Stimulated activated naive CD8-positive, alpha-beta T cell treated with anti-CD3 and anti-CD28 coated beads, Interleukin-15, amount 100 ng/mL, for 72 hours (primary cell): ENCODE measurements around the gene MPRIP.
A peak's percentile ranks its signal among the peaks of the same experiment; 100 is the strongest.
"Not testable (repeated sequence)": the region's sequence is repeated elsewhere in the genome, so short reads cannot be mapped to it uniquely, and the experiment has no call there.

Experiments
- ATAC-seq: fragments of 150-1000 bp; cut with Tn5 transposase; 2 replicates; pipeline ENCODE4 v1.10.0; 2021; ENCODE audit warnings: mild to moderate bottlenecking, moderate library complexity
- DNase-seq, 2 donors: peaks; one replicate each; pipeline ENCODE4 v3.0.0; 2021 to 2022
- H3K27ac Mint-ChIP-seq, 2 donors: one replicate each; pipeline ENCODE4 v1.8.0; 2022; ENCODE audit warnings: mild to moderate bottlenecking in 2 of 2, mixed read lengths in 2 of 2, moderate library complexity in 2 of 2
- H3K27me3 Mint-ChIP-seq: one replicate; pipeline ENCODE4 v1.8.0; 2022; ENCODE audit warnings: mixed read lengths
- H3K4me1 Mint-ChIP-seq: one replicate; pipeline ENCODE4 v1.8.0; 2022; ENCODE audit warnings: mild to moderate bottlenecking, mixed read lengths
- H3K4me3 Mint-ChIP-seq, 2 donors: one replicate each; pipeline ENCODE4 v1.8.0; 2022; ENCODE audit warnings: mild to moderate bottlenecking in 2 of 2, mixed read lengths in 2 of 2, moderate library complexity in 1 of 2
- H3K9me3 Mint-ChIP-seq, 2 donors: one replicate each; pipeline ENCODE4 v1.8.0; 2022; ENCODE audit warnings: mixed read lengths in 2 of 2

Gene MPRIP

DNA sequence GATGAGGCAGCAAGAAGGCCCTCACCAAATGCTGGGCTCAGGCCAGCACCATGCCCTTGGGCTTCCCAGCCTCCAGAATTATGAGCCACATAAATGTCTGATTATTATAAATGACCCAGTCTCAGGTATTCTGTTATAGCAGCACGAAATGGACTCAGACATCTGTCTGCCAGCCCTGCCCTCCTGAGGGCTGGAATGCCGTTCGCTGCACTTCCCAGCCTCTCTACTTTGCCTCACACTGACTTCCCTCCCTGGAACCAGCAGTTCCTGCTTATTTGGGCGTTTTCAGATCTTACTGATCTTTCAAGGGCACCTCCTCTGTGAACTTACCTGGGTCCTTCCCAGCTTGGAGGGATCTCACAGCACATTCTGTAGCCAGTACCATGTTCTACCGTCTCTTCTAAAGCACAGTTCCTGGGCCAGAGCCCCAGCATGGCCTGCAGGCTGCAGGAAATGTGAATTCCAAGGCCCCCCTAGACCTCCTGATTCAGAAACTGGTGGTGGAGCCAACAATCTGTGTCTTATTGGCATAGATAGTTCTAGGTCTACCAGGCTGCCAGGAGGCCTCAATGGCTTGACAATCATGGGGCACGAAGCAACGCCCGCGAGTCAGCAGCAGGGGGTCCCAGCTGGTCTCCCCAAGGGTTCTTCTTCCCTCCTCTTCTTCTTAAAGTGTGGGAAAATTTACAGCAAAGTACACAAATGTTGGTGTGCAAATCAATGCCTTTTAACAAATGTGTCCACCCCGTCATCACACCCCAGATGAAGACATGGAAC, 33.4 kb upstream of the MPRIP start:
- ATAC-seq = not testable (repeated sequence)

GRCh38 chr17:17009972-17010371, 32.3 kb upstream of the MPRIP start:
- not testable (repeated sequence) for DNase-seq, ATAC-seq, H3K27ac Mint-ChIP-seq, H3K4me3 Mint-ChIP-seq, H3K9me3 Mint-ChIP-seq, H3K4me1 Mint-ChIP-seq, H3K27me3 Mint-ChIP-seq

More for the DNA sequence above, 33.4 kb upstream of the MPRIP start:
- not testable (repeated sequence) for H3K27ac Mint-ChIP-seq, H3K4me3 Mint-ChIP-seq, DNase-seq, H3K27me3 Mint-ChIP-seq, H3K9me3 Mint-ChIP-seq, H3K4me1 Mint-ChIP-seq

DNA sequence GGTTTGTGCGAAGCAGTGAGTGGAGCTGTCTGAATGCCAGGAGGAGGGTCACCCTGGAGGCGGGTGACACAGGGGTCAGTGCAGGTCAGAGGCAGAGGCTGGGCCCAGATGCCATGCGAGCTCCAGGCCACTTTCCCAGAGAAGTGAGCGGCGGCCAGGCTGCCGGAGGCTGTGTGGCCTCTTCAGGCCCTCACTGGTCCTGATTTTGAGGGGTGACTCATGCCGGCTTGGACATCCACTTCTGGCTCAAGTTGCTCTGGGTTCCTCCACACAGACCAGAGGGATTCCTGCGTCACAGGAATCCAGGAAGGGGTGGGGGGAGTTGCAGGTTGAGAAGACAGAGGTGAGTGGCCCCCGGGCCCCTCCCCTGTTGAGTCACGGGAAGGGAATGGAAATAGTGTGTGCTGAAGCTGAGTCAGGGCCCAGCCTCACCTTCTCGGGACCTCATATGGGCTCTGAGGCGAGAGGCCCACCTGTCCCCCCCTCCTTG, 31.7 kb upstream of the MPRIP start:
- H3K9me3 Mint-ChIP-seq, DNase-seq, H3K4me3 Mint-ChIP-seq, ATAC-seq, H3K27me3 Mint-ChIP-seq, H3K27ac Mint-ChIP-seq, H3K4me1 Mint-ChIP-seq: not testable (repeated sequence)

DNA sequence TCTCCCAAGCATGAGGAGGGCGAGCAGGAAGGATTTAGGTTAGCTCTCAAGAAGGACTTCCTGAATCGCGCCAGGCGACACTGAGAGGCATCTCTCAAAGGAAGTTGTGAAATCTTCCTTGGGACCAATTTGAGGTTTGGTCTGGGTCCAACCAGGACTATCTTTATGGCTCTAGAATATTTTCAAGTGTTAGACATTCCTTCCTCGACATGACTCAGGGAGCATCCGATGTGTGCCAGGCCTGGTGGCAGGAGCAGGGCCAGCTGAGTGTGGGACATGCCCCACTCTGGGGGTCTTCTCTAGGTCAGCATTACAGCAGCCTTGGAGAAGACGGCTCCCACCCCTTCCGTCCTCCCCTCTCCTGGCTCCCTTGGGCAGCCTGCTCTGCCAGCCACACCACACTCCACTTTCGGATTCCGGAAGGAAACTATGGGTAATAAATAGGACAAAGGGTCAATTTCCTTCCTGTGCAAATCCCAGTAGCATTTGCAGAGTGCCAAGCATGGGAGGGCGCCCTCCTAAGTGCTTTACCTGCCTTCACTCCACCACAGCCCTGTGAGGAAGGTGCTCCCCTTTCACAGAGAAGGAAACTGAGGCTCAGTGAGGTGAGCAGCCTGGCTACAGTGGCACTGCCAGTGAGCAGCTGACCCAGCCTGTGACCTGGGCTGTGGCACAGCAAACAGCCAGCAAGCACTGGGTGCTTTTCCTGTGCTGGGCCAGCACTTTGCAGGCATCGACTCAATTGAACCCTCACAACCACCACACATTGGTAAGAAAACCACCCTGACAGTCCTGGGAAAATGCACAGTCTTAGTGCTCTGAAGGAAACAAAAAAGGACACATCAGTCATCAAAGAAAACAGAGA, 31.0 kb upstream of the MPRIP start:
- not testable (repeated sequence) for H3K27ac Mint-ChIP-seq, H3K27me3 Mint-ChIP-seq, DNase-seq, H3K9me3 Mint-ChIP-seq, H3K4me3 Mint-ChIP-seq, ATAC-seq
- peaks cover 16% of the 10 kb centered on the region for H3K4me1 Mint-ChIP-seq

DNA sequence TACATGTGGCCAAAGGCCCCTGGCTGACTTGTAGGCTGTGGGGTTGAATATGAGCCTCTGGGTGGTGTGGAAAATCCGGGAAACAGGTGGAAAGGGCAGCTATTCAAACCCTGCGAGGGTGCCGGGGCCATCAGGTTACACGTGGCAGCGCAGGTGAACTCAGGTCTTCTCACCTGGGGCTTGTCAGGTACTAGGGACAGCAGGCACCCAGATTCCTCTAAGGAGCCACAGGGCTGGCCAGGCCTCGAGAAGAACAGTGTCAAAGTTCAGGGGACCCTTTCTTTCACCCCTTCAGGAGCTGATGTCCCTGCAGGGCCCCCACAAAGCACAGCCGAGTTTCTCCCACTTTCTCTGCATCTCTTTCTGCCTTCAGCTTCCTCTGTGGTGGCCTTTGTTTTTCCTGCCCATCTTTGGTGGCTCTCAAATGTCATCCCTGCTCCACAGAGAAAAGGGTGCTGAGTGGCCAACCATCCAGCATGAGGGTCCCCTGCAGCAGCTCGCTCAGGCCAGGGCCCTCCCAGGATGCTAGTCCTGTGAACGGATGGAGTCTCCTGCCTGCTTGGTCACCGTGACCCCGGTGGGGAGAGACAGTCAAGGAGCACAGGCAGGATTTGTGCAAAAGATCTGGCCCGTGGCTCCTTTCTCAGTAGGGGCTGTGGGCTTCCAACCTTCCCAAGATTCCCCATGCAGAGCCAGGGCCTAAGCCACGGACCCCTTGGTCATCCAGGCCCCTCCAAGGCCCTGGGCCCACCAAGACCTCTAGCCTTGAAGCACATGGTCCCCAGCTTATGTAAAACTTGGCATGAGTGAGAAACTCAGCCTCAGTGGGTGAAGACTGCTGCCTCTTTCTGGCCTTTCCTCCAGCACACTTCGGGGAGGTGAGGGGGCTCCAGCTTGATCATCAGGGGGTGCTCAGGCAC, 28.2 kb upstream of the MPRIP start:
- DNase-seq, H3K27me3 Mint-ChIP-seq, H3K9me3 Mint-ChIP-seq, ATAC-seq, H3K27ac Mint-ChIP-seq, H3K4me3 Mint-ChIP-seq: not testable (repeated sequence)
- H3K4me1 Mint-ChIP-seq = peaks cover 40% of the 10 kb centered on the region

DNA sequence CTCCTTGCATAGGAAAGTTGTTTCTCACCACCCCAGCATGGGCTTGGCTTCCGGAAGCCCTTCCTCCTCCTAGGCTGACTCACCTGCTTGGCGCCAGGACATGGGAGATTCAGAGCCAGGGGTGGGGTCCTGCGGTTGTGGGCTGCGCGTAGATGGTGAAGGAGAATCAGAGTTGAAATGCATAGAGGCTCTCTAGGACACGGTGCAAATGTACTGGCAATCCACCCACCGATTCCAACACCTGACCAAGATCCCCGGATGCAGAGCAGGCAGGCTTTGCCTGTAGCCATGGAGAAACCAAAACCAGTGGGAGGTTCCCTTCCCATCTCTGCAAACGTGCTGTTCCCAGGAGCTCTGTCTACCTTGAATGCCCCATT, 27.5 kb upstream of the MPRIP start:
- DNase-seq, H3K27ac Mint-ChIP-seq, ATAC-seq, H3K4me3 Mint-ChIP-seq, H3K27me3 Mint-ChIP-seq, H3K9me3 Mint-ChIP-seq: not testable (repeated sequence)
- H3K4me1 Mint-ChIP-seq = peaks cover 40% of the 10 kb centered on the region

DNA sequence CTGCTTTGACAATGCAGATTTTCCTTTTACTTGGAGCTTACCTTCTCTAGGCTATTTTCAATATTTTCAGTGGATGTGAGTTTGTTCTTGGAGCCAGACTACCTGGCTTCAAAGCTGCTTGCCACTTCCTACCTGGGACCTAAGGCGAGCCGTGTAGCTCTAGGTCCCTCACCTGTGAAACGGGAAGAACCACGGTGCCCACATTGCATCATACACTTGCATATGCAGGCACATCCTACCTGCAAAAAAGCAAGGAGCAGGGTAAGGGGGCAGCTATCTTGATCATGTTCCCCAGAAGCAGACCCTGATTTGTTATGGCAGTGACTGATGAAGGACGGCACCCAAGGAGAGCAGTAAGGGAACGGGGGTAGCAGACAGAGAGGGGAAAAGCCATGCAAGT, 27.0 kb upstream of the MPRIP start:
- no peak overlapping the region for H3K4me3 Mint-ChIP-seq
- peaks cover 40% of the 10 kb centered on the region for H3K4me1 Mint-ChIP-seq
- ATAC-seq (no peak), DNase-seq (no peak)
- H3K27me3 Mint-ChIP-seq = no peaks in the 10 kb centered on the region
- H3K9me3 Mint-ChIP-seq = no peaks in the 10 kb centered on the region
- no peak overlapping the region for H3K27ac Mint-ChIP-seq

- H3K27me3 Mint-ChIP-seq, DNase-seq, H3K4me3 Mint-ChIP-seq, H3K9me3 Mint-ChIP-seq: not testable (repeated sequence)
- ATAC-seq = peak; percentile 55
- H3K4me1 Mint-ChIP-seq = peaks cover 40% of the 10 kb centered on the region
- H3K27ac Mint-ChIP-seq = peak overlapping the region in 1 of 2 donors; percentile 58
Measured at GRCh38 chr17:17016199-17017197, 25.8 kb upstream of the MPRIP start.

- H3K27ac Mint-ChIP-seq = no peak overlapping the region
- ATAC-seq (no peak), DNase-seq (no peak)
- peaks cover 40% of the 10 kb centered on the region for H3K4me1 Mint-ChIP-seq
- H3K9me3 Mint-ChIP-seq = no peaks in the 10 kb centered on the region
- no peaks in the 10 kb centered on the region for H3K27me3 Mint-ChIP-seq
- H3K4me3 Mint-ChIP-seq = no peak overlapping the region
Measured at GRCh38 chr17:17017343-17018014, 24.8 kb upstream of the MPRIP start.

GRCh38 chr17:17018021-17018441, 24.2 kb upstream of the MPRIP start:
- Mint-ChIP-seq H3K4me3 (no peak overlapping the region), H3K9me3 (no peaks in the 10 kb centered on the region), H3K4me1 (peaks cover 40% of the 10 kb centered on the region), H3K27ac (peak overlapping the region; percentile 86 to 92), H3K27me3 (no peaks in the 10 kb centered on the region)
- ATAC-seq (peak; percentile 36), DNase-seq (no peak)

DNA sequence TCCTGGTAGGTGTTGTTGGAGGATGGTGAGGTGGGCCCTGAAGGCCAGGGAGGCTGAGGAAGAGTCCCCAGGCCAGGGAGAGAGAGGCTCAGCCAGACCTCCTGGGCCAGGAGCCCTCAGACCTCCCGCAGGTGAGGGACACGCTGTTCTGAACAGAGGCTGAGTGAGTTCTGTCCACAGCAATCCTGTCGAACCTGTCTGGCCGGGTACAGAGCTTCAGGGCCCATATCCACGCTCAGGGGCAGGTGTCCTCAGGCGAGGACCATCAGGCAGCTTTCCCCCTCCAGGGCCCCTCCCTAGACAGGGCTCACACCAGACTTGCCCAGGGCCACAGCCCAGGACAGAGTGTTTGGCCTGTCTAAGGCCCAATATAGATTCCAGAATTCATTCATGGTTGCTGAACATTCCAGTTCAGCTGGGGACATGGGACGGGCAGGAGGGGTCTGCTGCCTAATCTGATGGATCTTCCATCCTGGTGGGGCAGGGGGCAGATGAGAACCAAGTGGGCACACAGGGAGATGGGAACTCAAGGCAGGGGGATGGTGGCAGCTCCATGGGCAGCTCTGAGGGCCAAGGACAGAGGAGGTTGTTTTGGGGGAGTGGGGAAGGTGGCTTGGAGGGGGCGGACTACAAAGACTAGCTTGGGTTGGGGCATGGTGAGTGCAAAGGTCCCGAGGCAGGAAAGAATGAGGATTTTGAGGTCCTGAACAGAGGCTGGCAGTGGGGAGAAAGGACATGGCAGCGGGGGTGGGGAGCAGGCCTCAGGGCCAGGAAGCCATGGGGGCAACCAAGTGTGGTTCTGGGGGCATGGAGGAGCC, 23.4 kb upstream of the MPRIP start:
- no peak for DNase-seq
- H3K27me3 Mint-ChIP-seq = no peaks in the 10 kb centered on the region
- H3K4me1 Mint-ChIP-seq = peaks cover 40% of the 10 kb centered on the region
- no peaks in the 10 kb centered on the region for H3K9me3 Mint-ChIP-seq
- ATAC-seq = no peak
- no peak overlapping the region for H3K4me3 Mint-ChIP-seq
- no peak overlapping the region for H3K27ac Mint-ChIP-seq

- no peak overlapping the region for H3K27ac Mint-ChIP-seq
- H3K27me3 Mint-ChIP-seq = no peaks in the 10 kb centered on the region
- no peaks in the 10 kb centered on the region for H3K9me3 Mint-ChIP-seq
- ATAC-seq = no peak
- no peak overlapping the region for H3K4me3 Mint-ChIP-seq
- DNase-seq = no peak
- H3K4me1 Mint-ChIP-seq = peaks cover 40% of the 10 kb centered on the region
Measured at GRCh38 chr17:17019430-17019762, 22.9 kb upstream of the MPRIP start.

DNA sequence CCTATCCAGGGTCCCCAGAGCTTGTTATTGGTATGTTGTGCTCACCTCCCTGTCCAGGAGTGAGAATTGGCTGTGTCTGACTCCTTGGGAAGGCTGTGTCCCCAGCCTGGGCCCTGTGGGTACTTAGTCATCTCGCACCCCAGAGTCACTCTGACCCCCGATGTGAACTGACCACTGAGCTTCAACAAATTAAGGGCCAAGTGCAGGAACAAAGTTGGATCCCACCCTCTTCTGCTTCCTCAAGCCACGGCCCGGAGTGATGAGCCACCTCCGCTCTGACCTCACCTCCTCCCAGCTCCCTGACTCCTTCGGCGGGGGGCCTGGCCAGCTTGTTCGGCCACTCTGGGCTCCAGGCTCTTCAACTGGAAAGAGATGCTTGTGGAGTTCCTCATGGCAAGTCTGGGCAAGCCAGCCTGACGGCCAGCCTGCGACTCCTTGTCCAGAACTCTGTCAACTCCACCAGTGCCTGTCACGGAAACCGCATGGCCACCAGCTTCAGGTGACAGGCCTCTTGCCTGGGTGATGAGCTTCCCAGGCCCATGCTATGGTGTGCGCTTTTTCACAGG, 22.3 kb upstream of the MPRIP start:
- no peak overlapping the region for H3K4me3 Mint-ChIP-seq
- ATAC-seq = no peak
- no peaks in the 10 kb centered on the region for H3K9me3 Mint-ChIP-seq
- H3K27ac Mint-ChIP-seq = no peak overlapping the region
- no peaks in the 10 kb centered on the region for H3K27me3 Mint-ChIP-seq
- peaks cover 38% of the 10 kb centered on the region for H3K4me1 Mint-ChIP-seq
- DNase-seq = no peak
